Right ventricle myocardium inferior (tissue), 1 donor: ENCODE data around the gene ZNF718. TPM values are rescaled to one million over a fixed set of nuclear protein-coding genes. Genes with fewer than 3 reads are reported as not detected.
A peak's percentile ranks its signal among the peaks of the same experiment; 100 is the strongest.
"Not testable (repeated sequence)": the region's sequence is repeated elsewhere in the genome, so short reads cannot be mapped to it uniquely, and the experiment has no call there.

Experiments
- ATAC-seq: fragments of 200-7000 bp; cut with Tn5 transposase; one replicate; pipeline ENCODE4 v1.9.1; 2020; ENCODE audit warnings: mild to moderate bottlenecking, moderate library complexity
- DNase-seq: peaks from one replicate; pipeline ENCODE4 v3.0.0; 2021; ENCODE audit errors: missing footprints
- intact Hi-C: fragments of 100-400 bp; cut with DNase I; formaldehyde crosslinking; loops from one replicate; pipeline ENCODE4 v1.11.0; 2022
- total RNA-seq: library from RNA; stranded (reverse); fragmentation: NEBNext Ultra II Directional; extraction: Animal tissue kit (Norgen Biotek cat#: 25700); gene quantifications from one replicate; pipeline ENCODE4 v1.2.1, GENCODE V29; 2021
- donor health status: DM: no; HTN: yes; CAD: no; lungs with severe emphysema.

Gene ZNF718
- total RNA-seq, 1 donor from 2014 or later = 6.3 TPM

DNA sequence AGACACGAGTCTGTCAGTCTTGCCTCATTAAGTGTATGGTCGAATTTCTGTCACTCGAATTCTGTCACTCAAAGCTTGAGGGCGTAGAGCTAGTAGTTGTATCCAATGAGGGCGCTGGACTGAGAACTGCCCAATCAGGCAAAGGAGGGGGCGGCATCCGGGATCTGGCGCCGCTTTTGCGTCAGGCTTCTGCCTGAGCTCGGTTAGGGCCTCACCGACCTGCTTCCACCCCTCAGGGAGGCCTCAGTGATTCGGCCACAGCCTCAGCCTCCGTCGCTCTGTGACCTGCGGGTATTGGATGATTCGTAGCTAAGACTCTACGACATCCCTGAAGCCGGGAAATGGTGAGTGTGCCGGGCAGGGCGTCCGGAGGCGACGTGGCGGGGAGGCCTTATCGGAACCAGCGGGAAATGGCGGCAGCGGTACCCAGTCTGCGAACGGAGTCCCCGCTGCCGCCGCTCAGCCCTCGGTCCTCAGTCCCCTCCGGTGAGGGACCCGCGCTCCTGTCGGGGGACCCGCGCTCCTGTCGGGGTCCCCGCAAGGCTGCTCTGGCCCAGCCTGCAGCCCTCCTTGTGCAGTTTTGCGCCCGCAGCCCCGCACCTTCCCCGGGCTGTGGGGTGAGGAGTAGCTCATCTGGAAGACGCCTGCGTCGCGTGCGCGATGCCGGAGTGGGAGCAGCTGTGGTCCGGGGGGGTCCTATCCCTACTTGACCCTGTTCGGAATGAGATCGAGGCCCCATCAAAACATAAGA lies 88.3 kb downstream of the ZNF718 start:
- intact Hi-C loops = no loop called here
- DNase-seq = peak; percentile 74
- ATAC-seq = peak; percentile 97

DNA sequence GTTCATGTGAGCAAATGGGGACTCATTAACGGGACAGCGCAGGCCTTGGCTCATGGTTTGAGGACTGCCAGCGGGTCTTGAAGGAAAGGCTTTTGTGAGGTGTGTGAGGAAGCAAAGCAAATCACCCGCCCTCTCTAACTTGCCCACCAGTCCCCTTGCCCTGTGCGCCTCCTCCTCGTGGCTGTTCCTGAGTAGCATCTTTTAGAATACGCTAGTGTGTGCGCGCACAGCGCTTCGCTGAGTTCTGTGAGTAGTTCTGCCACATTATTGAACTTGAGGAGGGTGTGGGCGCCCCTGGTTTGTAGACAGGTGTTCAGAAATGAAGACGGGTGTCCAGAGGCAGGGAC lies 88.9 kb downstream of the ZNF718 start:
- DNase-seq, intact Hi-C loops: not testable (repeated sequence)
- ATAC-seq = peak; percentile 2

Other genes with a start within 250 kb of the ZNF718 start
- gene ZNF595, start 71.2 kb upstream of the ZNF718 start, total RNA-seq = 6.5 TPM
- gene ZNF732, start 181.0 kb downstream of the ZNF718 start, total RNA-seq = not detected
- gene ZNF141, start 213.3 kb downstream of the ZNF718 start, total RNA-seq = 7.5 TPM